ENCODE measurements around the gene KIAA0586. TPM values are rescaled to one million over a fixed set of nuclear protein-coding genes. Genes with fewer than 3 reads are reported as not detected.

The KIAA0586 gene
- polyA plus RNA-seq, 1 of the 3 experiments (the other 2 are of a cell fraction) = 7.5 TPM

DNA sequence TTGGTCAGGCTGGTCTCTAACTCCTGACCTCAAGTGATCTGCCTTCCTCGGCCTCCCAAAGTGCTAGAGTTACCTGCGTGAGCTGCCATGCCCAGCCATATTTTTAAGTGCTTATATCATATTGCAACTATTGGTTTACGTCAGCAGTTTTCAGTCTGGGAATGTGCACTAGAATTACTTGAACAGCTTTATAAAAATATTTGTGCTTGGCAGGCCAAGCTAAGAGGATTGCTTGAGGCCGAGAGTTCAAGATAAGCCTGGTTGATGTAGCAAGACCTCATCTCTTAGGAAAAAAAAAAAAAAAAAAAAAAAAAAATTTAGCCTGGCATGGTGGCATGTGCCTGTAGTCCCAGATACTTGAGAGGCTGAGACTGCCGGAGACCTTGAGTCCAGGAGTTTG, 17.1 kb downstream of the KIAA0586 start:
- Histone ChIP-seq H3K4me3 (ENCODE audit: low read depth in 2 of 2, low read length in 1 of 2) (no peak overlapping the region), H3K9ac (no peak overlapping the region), H3K27ac (ENCODE audit: low read depth in 2 of 2, low read length in 1 of 2) (no peak overlapping the region), H3K9me3 (no peaks in the 10 kb centered on the region), H3K36me3 (replicated peaks in 1 of 2; ENCODE audit: control insufficient read depth in 1 of 2, insufficient read depth in 2 of 2, low read length in 1 of 2) (peaks cover 20 to 52% of the 10 kb centered on the region in 2 experiments), H4K20me1 (ENCODE audit: insufficient read depth) (no peaks in the 10 kb centered on the region), H3K79me2 (ENCODE audit: insufficient read depth) (0 out of 2 replicates have a peak, but pooled peaks cover 4% of the 10 kb centered on the region), H3F3A (replicated peaks; ENCODE audit: insufficient read depth) (peaks cover 3% of the 10 kb centered on the region), H3K4me2 (no peak overlapping the region), H3K9me2 (no peaks in the 10 kb centered on the region), H2AFZ (ENCODE audit: low read depth) (no peak overlapping the region), H3K27me3 (ENCODE audit: insufficient read depth) (no peaks in the 10 kb centered on the region), H3K4me1 (ENCODE audit: control insufficient read depth in 1 of 2, insufficient read depth in 2 of 2, low read depth in 1 of 2, low read length in 1 of 2) (no peaks in the 10 kb centered on the region)
- TF ChIP-seq SIN3A (IDR thresholded peaks at IDR 0.05; ENCODE audit: borderline replicate concordance, low read depth, low read length) (no peak), EP300 (IDR thresholded peaks at IDR 0.05; ENCODE audit: borderline replicate concordance in 1 of 2, low read depth in 1 of 2, low read length in 1 of 2) (no peak), FOXM1 (IDR thresholded peaks at IDR 0.05; ENCODE audit: low read depth) (no peak), GABPA (IDR thresholded peaks at IDR 0.05; ENCODE audit: low read depth) (no peak), EZH2phosphoT487 (IDR thresholded peaks at IDR 0.05; ENCODE audit: borderline replicate concordance, low read depth) (no peak), ELF1 (IDR thresholded peaks at IDR 0.05) (no peak), REST (IDR thresholded peaks at IDR 0.05; ENCODE audit: low read depth, low read length) (no peak), POLR2AphosphoS5 (IDR thresholded peaks at IDR 0.05; ENCODE audit: low read depth, low read length) (no peak), RAD21 (IDR thresholded peaks at IDR 0.05; ENCODE audit: low read length) (no peak), MXI1 (IDR thresholded peaks at IDR 0.05; ENCODE audit: low read depth, low read length) (no peak), JUND (IDR thresholded peaks at IDR 0.05) (no peak), FOXJ3 (CRISPR knock-in tag; IDR thresholded peaks at IDR 0.05) (no peak), NFIC (IDR thresholded peaks at IDR 0.05; ENCODE audit: borderline replicate concordance) (no peak), SMC3 (IDR thresholded peaks at IDR 0.05; ENCODE audit: low read depth, low read length) (no peak)
- TF ChIP-seq, protein P1, sequence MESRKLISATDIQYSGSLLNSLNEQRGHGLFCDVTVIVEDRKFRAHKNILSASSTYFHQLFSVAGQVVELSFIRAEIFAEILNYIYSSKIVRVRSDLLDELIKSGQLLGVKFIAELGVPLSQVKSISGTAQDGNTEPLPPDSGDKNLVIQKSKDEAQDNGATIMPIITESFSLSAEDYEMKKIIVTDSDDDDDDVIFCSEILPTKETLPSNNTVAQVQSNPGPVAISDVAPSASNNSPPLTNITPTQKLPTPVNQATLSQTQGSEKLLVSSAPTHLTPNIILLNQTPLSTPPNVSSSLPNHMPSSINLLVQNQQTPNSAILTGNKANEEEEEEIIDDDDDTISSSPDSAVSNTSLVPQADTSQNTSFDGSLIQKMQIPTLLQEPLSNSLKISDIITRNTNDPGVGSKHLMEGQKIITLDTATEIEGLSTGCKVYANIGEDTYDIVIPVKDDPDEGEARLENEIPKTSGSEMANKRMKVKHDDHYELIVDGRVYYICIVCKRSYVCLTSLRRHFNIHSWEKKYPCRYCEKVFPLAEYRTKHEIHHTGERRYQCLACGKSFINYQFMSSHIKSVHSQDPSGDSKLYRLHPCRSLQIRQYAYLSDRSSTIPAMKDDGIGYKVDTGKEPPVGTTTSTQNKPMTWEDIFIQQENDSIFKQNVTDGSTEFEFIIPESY (IDR thresholded peaks at IDR 0.05; ENCODE audit: borderline replicate concordance, low read depth) = no peak
- TF ChIP-seq, protein P2, sequence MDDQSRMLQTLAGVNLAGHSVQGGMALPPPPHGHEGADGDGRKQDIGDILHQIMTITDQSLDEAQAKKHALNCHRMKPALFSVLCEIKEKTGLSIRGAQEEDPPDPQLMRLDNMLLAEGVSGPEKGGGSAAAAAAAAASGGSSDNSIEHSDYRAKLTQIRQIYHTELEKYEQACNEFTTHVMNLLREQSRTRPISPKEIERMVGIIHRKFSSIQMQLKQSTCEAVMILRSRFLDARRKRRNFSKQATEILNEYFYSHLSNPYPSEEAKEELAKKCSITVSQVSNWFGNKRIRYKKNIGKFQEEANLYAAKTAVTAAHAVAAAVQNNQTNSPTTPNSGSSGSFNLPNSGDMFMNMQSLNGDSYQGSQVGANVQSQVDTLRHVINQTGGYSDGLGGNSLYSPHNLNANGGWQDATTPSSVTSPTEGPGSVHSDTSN (IDR thresholded peaks at IDR 0.05) = no peak
- TF ChIP-seq, protein P3, sequence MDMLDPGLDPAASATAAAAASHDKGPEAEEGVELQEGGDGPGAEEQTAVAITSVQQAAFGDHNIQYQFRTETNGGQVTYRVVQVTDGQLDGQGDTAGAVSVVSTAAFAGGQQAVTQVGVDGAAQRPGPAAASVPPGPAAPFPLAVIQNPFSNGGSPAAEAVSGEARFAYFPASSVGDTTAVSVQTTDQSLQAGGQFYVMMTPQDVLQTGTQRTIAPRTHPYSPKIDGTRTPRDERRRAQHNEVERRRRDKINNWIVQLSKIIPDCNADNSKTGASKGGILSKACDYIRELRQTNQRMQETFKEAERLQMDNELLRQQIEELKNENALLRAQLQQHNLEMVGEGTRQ (IDR thresholded peaks at IDR 0.05; ENCODE audit: borderline replicate concordance, low read depth, low read length) = no peak
- ChIA-PET CTCF (interaction anchor here (0.9 to 1.8 kb wide), 2 partner anchors 12 to 50 kb away, joined by 3 to 5 read pairs; partner anchors contain the start of gene TOMM20L), POLR2A (no interaction called here)
- no peak for DNase-seq
- 96% methylated on average over 5 of the region's 5 CpGs for WGBS (ENCODE audit: low lambda C conversion rate)
